Measurements from ENCODE around the gene GPD1L.
"Not testable (repeated sequence)": the region's sequence is repeated elsewhere in the genome, so short reads cannot be mapped to it uniquely, and the experiment has no call there.

The GPD1L gene

DNA sequence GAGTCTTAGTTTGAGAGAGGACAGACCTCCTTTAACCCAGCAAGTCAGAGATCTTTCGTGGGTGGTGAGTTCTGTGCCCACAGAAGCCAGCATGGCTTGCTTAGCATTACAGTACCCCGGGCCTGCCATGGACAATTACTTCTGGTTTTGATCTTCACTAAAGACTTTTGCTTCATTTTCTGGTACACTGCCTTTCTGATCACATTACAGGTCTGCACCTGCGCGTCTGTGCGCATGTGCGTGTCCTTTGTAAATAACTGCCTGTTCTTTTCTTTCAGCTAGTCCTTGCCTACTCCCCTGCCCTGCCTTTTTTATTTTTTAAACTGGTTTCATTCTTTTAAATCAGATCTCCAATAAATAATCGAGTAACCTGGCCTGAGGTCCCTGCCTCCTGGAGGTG lies 74.9 kb downstream of the GPD1L start:
- DNase-seq (ENCODE audit: low spot score), result no peak

DNA sequence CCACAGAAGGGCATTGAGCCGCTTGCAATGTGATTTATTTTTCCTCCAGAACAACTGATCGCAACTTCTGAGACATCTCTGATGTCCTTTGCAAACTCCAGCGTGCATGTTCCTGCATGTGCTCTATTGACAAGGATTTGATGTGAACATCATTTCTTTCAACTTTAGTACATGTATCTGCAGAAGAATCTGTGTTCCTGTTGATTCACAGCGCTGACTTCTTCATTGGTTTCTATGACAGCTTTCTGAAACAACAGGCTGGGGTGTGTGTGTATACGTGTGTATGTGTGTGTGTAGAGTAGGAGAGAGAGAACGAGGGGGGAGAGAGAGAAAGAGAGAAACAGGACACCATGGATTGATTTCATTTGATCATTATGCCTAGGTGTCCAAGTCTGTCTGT lies 75.4 kb downstream of the GPD1L start:
- no peak for DNase-seq (ENCODE audit: low spot score)

DNA sequence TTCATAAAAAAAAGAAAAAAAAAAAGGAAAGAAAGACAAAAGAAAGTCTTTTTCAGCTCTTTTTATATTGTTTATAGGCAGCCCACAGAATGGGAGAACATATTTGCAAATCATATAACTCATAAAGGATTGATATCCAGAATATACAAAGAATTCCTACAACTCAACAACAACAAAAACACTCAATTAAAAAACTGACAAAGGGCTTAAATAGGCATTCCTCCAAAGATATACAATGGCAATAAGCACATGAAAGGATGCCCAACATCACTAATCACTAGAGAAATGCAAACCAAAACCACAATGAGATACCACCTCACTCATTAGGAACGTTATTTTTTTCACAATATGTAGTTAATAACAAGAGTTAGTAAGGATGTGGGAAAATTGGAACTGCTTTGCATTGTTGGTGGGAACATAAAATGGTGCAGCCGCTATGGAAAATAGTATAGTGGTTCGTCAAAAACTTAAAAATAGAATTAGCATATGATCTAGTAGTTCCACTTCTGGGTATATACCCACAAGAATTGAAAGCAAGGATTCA lies 77.8 kb downstream of the GPD1L start:
- DNase-seq (ENCODE audit: low spot score), result no peak

- no peak for DNase-seq (ENCODE audit: low spot score)
These were observed 79.7 kb downstream of the GPD1L start for GRCh38 chr3:32186097-32186496.

- DNase-seq (ENCODE audit: low spot score), result no peak
These were observed 80.5 kb downstream of the GPD1L start for GRCh38 chr3:32186876-32187275.

GRCh38 chr3:32189693-32190092 lies 83.3 kb downstream of the GPD1L start:
- DNase-seq (ENCODE audit: low spot score), result no peak

DNA sequence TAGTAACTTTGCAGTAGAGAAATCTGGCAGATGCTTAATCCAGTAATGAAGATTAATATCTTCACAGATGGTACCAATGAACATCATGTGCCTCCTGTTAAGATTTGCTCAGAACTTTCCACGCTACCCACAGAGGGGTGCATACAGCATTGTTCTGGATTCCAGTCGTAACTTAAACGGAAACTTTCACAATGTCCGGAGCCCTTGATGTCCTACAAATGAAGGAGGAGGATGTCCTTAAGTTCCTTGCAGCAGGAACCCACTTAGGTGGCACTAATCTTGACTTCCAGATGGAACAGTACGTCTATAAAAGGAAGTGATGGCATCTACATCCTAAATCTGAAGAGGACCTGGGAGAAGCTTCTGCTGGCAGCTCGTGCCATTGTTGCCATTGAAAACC lies 84.1 kb downstream of the GPD1L start:
- DNase-seq (ENCODE audit: low spot score), result not testable (repeated sequence)

DNA sequence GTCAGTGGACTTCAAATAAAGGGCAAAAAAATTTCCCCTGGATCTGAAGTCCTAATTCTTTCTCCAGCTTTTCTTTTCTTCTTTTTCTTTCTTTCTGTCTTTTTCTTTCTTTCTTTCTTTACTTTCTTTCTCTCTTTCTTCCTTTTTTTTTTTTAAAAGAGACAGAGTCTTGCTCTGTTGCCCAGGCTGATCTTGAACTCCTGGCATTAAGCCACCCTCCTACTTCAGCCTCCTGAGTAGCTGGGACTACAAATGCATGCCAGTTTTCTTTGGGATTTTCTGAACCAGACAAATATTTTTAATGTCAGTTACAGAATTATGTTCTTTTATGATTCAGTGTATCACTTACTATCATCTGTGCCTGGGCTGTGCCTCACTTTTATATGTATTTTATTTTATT lies 86.7 kb downstream of the GPD1L start:
- DNase-seq (ENCODE audit: low spot score), result no peak

- no peak for DNase-seq (ENCODE audit: low spot score)
These were observed 88.2 kb downstream of the GPD1L start for GRCh38 chr3:32194653-32195052.

DNA sequence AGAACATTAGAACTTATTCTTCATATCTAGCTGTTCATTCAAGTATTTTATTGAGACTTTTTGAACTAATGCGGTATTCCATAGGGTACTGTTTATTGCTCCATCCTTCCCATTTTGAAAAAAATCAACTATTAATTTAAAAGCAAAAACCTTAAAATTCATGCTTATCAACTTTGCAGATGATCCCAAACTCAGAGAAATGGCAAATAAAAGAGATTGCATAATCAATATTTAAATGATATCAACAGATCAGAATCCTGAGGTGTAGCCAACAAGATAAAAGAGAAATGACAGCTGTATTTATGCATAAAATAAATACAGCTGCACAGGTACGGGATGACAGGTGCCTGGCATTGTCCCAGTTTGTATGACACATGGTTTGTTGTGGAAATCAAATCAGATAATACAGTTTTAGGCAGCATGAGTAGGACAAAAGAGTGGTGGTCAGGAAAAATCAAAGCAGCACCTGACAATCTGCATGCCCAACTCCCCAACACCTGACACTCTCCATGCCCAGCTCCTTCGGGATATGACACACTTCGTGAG lies 89.6 kb downstream of the GPD1L start:
- DNase-seq (ENCODE audit: low spot score), result no peak

GRCh38 chr3:32197991-32198390 lies 91.6 kb downstream of the GPD1L start:
- no peak for DNase-seq (ENCODE audit: low spot score)

DNA sequence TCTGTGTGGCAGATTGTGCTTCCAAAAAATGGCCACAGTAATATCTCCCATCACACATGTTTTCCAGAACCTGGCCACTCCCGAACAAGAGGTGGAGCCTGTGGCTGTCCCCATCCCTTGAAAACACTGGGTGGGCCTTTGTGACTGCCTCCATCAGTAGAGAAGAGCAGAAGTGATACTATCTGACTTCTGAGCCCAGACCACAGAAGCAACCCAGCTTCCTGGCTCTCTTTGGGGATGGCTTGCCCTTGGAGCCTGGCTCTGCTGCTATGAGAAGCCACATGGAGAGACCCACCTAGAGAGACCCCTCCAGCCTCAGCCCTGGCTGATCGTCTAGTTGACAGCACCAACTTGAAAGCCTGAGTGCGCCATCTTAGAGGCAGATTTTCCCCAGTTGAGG lies 92.3 kb downstream of the GPD1L start:
- no peak for DNase-seq (ENCODE audit: low spot score)

- no peak for DNase-seq (ENCODE audit: low spot score)
These were observed 94.1 kb downstream of the GPD1L start for GRCh38 chr3:32200490-32200889.

DNA sequence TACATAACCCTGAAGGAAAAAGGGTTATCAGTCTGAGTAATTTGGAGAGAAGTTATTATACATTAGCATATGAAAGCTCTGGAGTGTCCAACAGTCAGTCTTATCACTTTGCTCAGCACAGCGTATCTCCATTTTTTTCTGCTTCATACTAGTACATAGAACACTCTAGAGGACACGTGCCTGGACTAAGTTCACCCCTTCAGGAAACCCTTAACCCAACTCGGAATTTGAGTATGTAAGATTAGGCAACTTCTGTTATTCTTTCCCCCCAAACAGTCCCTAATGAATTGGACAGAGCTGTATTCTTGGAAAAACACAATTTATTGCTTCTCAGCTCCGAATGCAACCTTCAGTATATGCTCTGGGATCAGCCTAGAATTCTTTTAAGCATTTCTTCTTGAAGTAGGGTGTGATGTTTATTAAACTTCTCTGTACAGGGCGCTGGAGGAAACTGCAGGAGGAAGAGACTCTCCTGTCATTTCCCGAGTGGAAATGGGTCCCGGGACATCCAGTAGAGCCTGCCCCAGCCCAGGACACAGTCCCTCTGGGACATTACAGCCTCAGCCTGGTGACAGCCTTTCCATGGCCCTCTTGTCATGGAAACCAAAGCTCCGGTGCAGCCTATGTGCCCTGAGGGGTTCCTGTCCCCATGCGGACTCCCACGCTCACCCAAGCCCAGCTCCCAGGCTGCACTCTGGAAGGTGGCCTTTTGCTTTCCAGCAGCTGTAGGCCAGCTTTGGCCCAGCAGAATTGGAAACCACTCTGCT lies 94.8 kb downstream of the GPD1L start:
- DNase-seq (ENCODE audit: low spot score), result no peak

- no peak for DNase-seq (ENCODE audit: low spot score)
These were observed 96.1 kb downstream of the GPD1L start for GRCh38 chr3:32202496-32202895.

GRCh38 chr3:32203854-32204253 lies 97.4 kb downstream of the GPD1L start:
- DNase-seq (ENCODE audit: low spot score), result peak; percentile 11

- DNase-seq (ENCODE audit: low spot score), result no peak
These were observed 102.0 kb downstream of the GPD1L start for GRCh38 chr3:32208447-32208846.

DNA sequence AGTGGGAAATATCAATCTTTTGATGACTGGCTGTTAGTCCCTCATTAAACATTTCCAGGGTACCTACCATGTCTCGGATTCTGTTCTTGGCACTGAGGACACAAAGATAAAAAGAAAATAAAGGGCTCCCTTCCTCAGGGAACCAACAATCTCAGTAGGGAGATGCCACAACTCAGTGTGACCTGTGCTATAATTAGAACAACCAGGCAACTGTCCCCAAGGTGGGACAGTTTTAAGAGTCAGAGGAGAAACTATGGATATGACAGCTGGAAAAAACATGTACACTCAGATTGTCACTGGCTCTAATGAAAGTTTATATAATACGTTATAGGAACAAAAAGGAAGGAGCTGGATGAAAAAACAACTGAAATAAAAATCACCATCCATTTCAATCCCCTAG lies 108.8 kb downstream of the GPD1L start:
- DNase-seq (ENCODE audit: low spot score), result no peak

GRCh38 chr3:32216172-32216783 lies 109.9 kb downstream of the GPD1L start:
- DNase-seq (ENCODE audit: low spot score), result no peak

DNA sequence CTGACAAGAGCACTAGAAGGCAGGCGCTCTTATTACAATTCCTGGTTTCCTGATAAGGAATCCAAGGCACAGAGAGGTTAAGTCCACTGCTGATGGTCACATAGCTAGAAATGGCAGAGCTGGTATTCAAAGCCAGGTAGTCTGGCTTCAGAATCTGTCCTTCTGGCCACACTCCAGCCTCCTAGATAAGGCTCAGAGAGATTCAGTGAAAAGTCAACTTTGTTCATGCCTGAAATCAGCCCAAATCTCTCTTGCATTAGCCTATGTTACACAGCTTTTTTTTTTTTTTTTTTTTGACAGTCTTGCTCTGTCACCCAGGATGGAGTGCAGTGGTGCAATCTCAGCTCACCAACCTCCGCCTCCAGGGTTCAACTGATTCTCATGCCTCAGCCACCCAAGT lies 110.9 kb downstream of the GPD1L start:
- DNase-seq (ENCODE audit: low spot score), result no peak

Data from kidney tubule cell (primary cell).